ENCODE results near the gene GLA.

Gene GLA

DNA sequence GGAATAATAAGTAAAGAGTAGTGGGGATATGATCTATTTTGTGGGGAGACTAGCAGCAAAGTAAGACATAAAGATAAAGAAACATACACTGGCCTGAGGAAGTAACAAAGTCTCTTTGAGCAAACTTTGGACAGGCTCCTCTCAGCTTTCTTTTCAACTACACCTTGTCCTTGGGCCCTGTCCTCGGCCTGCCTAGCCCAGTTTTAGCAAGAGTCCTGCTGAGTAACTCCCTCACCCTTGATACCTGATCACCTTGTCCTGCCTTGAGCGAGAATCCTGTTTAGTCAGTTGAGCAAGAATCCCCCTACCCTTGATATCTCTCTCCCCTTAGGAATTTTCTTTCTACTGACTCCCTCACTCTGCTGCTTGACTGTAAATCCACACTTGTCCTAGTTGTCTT, 11.8 kb upstream of the GLA start (continued):
- TF ChIP-seq HOXC10 (CRISPR knock-in tag; IDR thresholded peaks at IDR 0.05) (no peak), EGR2 (tag by site-specific recombination; IDR thresholded peaks at IDR 0.05; ENCODE audit: low read depth) (no peak), ZIC2 (tag by site-specific recombination; IDR thresholded peaks at IDR 0.05) (no peak)

DNA sequence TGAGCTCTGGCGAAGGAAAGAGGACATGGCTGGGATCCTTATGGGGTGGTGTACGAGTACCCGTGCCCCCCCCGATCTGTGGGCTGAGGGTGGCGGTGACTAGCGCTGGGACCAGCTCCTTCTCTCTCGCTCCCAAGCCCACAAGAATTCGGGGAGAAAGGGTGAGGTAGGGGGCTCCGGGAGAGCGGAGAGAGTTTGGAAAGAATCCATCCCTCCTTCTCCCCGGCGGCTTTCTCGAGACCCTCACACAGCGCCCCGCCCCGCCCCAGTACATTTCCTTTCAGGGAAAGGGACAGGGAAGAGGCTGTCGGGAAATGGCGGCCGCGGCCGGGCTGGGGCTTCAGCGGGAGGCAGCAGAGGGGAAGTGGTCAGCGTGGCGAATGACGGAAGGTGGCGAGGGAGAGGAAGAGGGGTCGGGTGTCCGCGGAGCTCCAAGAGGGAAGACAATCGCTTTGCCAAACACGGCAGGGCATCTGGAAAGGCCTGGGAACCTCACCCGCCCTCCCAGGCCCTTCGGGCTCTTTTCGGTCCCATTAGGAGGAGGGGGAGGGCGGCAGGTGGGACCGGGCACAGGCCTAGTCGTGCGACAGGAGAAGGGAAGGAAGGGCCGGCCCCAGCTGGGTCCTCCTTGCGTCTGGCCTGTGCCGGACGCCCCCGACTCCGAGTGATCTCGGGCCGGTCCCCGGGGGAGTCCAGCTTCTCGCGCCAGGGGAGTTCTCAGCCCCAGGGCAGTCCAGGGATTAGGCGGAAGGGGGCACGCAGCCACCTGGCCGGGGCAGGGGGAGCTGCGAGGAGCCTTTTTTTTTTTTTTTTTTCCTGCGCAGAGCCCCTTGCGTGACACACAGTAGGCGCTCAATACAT, 10.5 kb upstream of the GLA start:
- H3K27ac ChIP-seq (ENCODE audit: extremely low read depth, low read depth, low read length): peak overlapping the region; percentile 72
- H3K9me3 ChIP-seq (ENCODE audit: control insufficient read depth, insufficient read depth, low read depth, low read length): no peaks in the 10 kb centered on the region
- ChIA-PET POLR2A (interaction anchor here (0.6 to 1.4 kb wide), 5 partner anchors 11 to 28 kb away, joined by 3 to 5 read pairs (median 4); partner anchors contain the start of genes GLA, HNRNPH2 and RPL36A), CTCF (interaction anchor here (0.5 to 5.0 kb wide), 6 partner anchors 9 to 386 kb away, joined by 3 to 28 read pairs (median 4); no protein-coding TSS in a partner anchor)
- peak overlapping the region; percentile 51 for H3K4me3 ChIP-seq (ENCODE audit: low read depth, low read length)
- H3K36me3 ChIP-seq (ENCODE audit: control insufficient read depth in 2 of 2, insufficient read depth in 1 of 2, low read length in 2 of 2): peaks cover 0 to 9% of the 10 kb centered on the region in 2 experiments; a peak in 2 of 3 replicates
- H3K4me1 ChIP-seq (ENCODE audit: control insufficient read depth, insufficient read depth, low read length): 0 out of 2 replicates have a peak, but pooled peaks cover 2% of the 10 kb centered on the region
- no peak for TF ChIP-seq ZNF214 (tag by site-specific recombination; IDR thresholded peaks at IDR 0.05; ENCODE audit: borderline replicate concordance)
- peak; percentile 93 for TF ChIP-seq ZNF76 (tag by site-specific recombination; IDR thresholded peaks at IDR 0.05; ENCODE audit: borderline replicate concordance, low read depth)
- peak; percentile 66 for TF ChIP-seq KLF8 (tag by site-specific recombination; IDR thresholded peaks at IDR 0.05)
- TF ChIP-seq, protein P1, sequence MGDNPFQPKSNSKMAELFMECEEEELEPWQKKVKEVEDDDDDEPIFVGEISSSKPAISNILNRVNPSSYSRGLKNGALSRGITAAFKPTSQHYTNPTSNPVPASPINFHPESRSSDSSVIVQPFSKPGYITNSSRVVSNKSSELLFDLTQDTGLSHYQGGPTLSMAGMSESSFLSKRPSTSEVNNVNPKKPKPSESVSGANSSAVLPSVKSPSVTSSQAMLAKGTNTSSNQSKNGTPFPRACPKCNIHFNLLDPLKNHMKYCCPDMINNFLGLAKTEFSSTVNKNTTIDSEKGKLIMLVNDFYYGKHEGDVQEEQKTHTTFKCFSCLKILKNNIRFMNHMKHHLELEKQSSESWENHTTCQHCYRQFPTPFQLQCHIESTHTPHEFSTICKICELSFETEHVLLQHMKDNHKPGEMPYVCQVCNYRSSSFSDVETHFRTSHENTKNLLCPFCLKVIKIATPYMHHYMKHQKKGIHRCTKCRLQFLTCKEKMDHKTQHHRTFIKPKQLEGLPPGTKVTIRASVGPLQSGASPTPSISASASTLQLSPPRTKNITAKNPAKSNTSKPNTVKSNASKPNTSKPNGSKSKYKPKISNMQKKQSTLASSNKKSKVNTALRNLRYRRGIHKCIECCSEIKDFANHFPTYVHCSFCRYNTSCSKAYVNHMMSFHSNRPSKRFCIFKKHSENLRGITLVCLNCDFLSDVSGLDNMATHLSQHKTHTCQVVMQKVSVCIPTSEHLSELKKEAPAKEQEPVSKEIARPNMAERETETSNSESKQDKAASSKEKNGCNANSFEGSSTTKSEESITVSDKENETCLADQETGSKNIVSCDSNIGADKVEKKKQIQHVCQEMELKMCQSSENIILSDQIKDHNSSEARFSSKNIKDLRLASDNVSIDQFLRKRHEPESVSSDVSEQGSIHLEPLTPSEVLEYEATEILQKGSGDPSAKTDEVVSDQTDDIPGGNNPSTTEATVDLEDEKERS (tag by site-specific recombination; IDR thresholded peaks at IDR 0.05): no peak
- peak; percentile 45; the same call in 1 of the 2 replicates for TF ChIP-seq ZSCAN23 (tag by site-specific recombination; IDR thresholded peaks at IDR 0.05)
- TF ChIP-seq ZBTB8A (tag by site-specific recombination; IDR thresholded peaks at IDR 0.05): peak; percentile 52
- TF ChIP-seq ZNF366 (tag by site-specific recombination; conservative IDR thresholded peaks at IDR 0.05): peak; percentile 77
- no peak for TF ChIP-seq ZNF211 (tag by site-specific recombination; IDR thresholded peaks at IDR 0.05; ENCODE audit: low read depth)
- TF ChIP-seq, protein P2, sequence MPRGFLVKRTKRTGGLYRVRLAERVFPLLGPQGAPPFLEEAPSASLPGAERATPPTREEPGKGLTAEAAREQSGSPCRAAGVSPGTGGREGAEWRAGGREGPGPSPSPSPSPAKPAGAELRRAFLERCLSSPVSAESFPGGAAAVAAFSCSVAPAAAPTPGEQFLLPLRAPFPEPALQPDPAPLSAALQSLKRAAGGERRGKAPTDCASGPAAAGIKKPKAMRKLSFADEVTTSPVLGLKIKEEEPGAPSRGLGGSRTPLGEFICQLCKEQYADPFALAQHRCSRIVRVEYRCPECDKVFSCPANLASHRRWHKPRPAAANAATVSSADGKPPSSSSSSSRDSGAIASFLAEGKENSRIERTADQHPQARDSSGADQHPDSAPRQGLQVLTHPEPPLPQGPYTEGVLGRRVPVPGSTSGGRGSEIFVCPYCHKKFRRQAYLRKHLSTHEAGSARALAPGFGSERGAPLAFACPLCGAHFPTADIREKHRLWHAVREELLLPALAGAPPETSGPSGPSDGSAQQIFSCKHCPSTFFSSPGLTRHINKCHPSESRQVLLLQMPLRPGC (tag by site-specific recombination; IDR thresholded peaks at IDR 0.05): peak; percentile 9; the same call in 1 of the 2 replicates
- TF ChIP-seq ZNF140 (tag by site-specific recombination; IDR thresholded peaks at IDR 0.05): no peak
- TF ChIP-seq ZNF423 (tag by site-specific recombination; IDR thresholded peaks at IDR 0.05): peak; percentile 27; the same call in 1 of the 2 replicates
- TF ChIP-seq, protein P3, sequence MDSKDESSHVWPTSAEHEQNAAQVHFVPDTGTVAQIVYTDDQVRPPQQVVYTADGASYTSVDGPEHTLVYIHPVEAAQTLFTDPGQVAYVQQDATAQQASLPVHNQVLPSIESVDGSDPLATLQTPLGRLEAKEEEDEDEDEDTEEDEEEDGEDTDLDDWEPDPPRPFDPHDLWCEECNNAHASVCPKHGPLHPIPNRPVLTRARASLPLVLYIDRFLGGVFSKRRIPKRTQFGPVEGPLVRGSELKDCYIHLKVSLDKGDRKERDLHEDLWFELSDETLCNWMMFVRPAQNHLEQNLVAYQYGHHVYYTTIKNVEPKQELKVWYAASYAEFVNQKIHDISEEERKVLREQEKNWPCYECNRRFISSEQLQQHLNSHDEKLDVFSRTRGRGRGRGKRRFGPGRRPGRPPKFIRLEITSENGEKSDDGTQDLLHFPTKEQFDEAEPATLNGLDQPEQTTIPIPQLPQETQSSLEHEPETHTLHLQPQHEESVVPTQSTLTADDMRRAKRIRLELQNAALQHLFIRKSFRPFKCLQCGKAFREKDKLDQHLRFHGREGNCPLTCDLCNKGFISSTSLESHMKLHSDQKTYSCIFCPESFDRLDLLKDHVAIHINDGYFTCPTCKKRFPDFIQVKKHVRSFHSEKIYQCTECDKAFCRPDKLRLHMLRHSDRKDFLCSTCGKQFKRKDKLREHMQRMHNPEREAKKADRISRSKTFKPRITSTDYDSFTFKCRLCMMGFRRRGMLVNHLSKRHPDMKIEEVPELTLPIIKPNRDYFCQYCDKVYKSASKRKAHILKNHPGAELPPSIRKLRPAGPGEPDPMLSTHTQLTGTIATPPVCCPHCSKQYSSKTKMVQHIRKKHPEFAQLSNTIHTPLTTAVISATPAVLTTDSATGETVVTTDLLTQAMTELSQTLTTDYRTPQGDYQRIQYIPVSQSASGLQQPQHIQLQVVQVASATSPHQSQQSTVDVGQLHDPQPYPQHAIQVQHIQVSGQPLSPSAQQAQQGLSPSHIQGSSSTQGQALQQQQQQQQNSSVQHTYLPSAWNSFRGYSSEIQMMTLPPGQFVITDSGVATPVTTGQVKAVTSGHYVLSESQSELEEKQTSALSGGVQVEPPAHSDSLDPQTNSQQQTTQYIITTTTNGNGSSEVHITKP (tag by site-specific recombination; IDR thresholded peaks at IDR 0.05): peak; percentile 82
- peak; percentile 55; the same call in 1 of the 2 replicates for TF ChIP-seq ZNF629 (tag by site-specific recombination; IDR thresholded peaks at IDR 0.05)
- TF ChIP-seq, protein P4, sequence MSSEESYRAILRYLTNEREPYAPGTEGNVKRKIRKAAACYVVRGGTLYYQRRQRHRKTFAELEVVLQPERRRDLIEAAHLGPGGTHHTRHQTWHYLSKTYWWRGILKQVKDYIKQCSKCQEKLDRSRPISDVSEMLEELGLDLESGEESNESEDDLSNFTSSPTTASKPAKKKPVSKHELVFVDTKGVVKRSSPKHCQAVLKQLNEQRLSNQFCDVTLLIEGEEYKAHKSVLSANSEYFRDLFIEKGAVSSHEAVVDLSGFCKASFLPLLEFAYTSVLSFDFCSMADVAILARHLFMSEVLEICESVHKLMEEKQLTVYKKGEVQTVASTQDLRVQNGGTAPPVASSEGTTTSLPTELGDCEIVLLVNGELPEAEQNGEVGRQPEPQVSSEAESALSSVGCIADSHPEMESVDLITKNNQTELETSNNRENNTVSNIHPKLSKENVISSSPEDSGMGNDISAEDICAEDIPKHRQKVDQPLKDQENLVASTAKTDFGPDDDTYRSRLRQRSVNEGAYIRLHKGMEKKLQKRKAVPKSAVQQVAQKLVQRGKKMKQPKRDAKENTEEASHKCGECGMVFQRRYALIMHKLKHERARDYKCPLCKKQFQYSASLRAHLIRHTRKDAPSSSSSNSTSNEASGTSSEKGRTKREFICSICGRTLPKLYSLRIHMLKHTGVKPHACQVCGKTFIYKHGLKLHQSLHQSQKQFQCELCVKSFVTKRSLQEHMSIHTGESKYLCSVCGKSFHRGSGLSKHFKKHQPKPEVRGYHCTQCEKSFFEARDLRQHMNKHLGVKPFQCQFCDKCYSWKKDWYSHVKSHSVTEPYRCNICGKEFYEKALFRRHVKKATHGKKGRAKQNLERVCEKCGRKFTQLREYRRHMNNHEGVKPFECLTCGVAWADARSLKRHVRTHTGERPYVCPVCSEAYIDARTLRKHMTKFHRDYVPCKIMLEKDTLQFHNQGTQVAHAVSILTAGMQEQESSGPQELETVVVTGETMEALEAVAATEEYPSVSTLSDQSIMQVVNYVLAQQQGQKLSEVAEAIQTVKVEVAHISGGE (tag by site-specific recombination; conservative IDR thresholded peaks at IDR 0.05; ENCODE audit: low read depth): peak; percentile 61; the same call in 1 of the 2 replicates
- TF ChIP-seq ZXDB (tag by site-specific recombination; IDR thresholded peaks at IDR 0.05): peak; percentile 84
- no peak for TF ChIP-seq KLF1 (tag by site-specific recombination; IDR thresholded peaks at IDR 0.05)
- TF ChIP-seq ZNF335 (tag by site-specific recombination; conservative IDR thresholded peaks at IDR 0.05): peak; percentile 87
- TF ChIP-seq ZBTB17 (tag by site-specific recombination; IDR thresholded peaks at IDR 0.05): no peak
- TF ChIP-seq ZNF184 (tag by site-specific recombination; IDR thresholded peaks at IDR 0.05): no peak
- no peak for TF ChIP-seq ZNF37A (tag by site-specific recombination; IDR thresholded peaks at IDR 0.05)
- TF ChIP-seq ZBTB20 (tag by site-specific recombination; IDR thresholded peaks at IDR 0.05): peak; percentile 56; the same call in 1 of the 2 replicates

Measured in HEK293 (cell line).